DLD1 (cell line): ENCODE measurements around the gene IMMP2L.
"Not testable (repeated sequence)": the region's sequence is repeated elsewhere in the genome, so short reads cannot be mapped to it uniquely, and the experiment has no call there.

Experiments
- in situ Hi-C: cut with HindIII; loops from 2 replicates; pipeline ENCODE4 v1.10.0; 2017; ENCODE audit warnings: low sequenced_read_pairs

Gene IMMP2L

DNA sequence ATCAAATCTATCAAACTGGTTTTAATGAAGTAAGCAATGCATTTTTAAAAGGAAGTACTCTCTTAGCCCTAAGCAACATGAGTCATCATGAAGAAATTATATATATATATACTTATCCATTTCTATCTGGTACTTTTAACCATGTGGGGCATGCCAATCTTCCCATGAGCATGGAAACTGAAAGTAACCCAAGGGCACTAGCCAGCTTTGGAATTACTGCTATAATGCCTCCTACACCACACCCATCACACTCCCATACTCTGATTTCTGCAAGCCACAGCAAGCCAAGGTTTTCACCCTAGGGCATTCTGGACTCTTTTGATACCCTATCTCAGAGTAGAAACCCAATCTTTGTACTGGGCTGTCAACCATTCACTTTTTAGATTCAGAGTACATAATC, 204.6 kb downstream of the IMMP2L start:
- in situ Hi-C loops, result no loop called here

DNA sequence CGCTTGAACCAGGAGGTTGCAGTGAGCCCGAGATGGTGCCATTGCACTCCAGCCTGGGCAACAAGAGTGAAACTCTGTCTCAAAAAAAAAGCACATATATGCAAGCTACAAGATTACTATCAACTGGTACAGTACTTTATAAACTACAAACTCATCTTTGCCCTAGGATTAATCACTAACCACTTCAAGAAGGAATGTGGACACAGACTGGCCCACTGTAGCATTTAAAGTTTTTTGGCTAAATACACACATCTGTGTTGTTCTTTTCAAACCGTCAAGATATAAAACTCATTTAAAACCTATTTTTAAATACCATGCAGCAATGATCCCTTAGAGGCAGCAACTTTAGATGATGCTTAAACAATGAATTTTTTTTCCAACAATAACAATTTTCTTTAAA, 205.4 kb downstream of the IMMP2L start:
- in situ Hi-C loops, result no loop called here

DNA sequence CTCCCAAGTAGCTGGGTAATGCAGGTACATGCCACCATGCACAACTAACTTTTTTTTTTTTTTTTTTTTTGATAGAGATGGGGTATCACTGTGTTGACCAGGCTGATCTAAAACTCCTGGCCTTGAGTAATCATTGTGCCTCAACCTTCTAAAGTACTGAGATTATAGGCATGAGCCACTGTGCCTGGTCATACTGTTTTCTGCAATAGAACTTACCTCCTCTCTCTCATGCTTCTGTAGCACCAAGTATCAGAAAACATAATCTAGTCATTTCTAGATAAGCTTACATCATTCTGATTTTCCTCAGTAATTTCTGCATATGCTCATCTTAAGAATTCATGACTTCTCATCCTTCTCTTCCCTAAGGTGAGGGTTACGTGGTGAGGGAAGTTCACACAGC, 210.0 kb downstream of the IMMP2L start:
- in situ Hi-C loops, result no loop called here

DNA sequence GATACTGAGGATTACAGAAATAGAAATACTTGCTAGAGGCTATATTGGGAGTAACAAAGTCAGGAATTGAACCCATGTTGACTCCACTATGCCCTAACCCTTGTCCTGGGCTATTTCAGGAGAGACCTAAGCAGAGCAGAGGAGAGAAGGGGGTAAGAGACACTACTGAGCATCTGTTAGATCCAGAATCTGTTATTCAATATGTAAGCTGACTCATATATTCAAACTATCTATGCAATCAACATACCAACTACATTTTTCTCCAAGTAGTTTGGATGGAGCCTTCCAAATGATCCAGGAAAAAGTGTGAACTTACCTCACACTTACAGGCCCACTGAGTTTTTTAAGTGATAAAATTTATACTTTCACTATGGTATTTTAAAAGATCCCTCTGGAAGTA, 216.1 kb downstream of the IMMP2L start:
- in situ Hi-C loops, result no loop called here

GRCh38 chr7:111343017-111343416, 219.3 kb downstream of the IMMP2L start:
- in situ Hi-C loops, result no loop called here

DNA sequence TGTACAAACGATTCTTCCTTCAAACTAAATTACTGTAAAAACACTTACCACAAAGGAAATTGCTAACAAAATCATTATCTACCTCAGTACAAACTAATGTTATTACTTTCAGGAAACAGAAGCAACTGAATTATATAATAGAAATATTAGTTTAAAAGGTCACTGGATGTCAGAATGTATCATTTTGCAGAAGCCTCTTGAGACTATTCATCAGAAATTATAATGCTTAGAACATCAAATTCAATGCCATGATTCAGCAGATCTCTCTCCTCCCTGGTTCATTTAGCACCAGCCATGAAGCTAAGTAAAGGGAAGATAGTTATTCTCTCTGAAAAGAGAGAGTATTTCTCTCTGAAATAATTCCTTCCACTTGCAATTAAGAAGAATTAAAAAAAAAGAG, 223.3 kb downstream of the IMMP2L start:
- in situ Hi-C loops, result no loop called here

GRCh38 chr7:111333010-111333409, 229.3 kb downstream of the IMMP2L start:
- in situ Hi-C loops, result no loop called here

DNA sequence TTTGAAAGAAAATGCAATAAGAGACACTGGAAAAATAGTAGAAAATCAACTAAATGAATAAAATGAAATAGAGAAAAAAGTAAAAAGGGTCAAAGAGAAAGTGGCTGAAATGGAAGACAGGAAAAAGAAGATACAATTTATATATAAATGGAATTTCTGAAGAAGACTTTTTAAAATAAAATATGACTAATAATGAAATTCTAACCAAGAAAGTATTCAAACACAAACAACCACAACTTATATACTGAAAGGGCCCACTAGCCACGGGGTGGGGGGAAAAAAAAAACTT, 232.1 kb downstream of the IMMP2L start:
- in situ Hi-C loops, result no loop called here

DNA sequence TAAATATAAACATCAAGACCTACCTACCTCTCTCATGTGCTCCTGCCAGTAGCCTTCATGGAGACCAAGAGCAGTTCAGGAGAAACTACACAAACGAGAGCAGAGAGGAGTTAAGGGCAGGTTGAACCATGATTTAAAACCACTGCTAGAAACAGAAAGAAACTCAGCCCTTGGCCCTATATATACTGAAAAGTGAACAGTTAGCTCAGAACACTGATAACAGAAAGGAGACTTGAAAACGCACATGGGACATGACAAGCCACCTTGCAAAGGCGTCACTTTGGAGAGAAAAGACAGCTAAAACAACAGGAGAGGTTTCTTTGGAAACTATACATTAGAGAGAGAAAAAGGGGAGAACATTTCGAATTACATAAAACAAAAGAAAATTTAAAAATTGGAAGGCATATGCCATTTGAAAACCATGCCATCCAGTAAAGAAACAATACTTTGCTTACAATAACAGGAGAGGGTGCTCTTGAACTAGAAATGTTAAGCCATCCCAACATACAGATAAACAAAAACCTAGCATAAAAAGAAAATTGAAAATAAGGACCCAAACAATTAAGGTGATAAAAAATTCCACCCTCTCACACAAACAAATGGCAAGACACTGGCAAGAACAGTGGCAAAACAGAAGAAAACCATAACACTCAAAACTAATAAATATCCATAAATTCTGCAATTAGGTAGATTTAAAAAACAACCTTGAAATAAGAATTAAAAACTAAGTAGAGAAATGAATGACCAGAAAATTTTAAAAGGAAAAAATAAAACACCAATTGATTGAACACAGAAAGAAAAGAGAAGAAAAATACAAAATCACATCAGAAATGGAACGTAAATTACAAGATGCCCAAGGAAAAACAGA, 232.7 kb downstream of the IMMP2L start:
- in situ Hi-C loops, result no loop called here

- in situ Hi-C loops, result no loop called here
Observed at GRCh38 chr7:111328487-111328886, 233.8 kb downstream of the IMMP2L start.

DNA sequence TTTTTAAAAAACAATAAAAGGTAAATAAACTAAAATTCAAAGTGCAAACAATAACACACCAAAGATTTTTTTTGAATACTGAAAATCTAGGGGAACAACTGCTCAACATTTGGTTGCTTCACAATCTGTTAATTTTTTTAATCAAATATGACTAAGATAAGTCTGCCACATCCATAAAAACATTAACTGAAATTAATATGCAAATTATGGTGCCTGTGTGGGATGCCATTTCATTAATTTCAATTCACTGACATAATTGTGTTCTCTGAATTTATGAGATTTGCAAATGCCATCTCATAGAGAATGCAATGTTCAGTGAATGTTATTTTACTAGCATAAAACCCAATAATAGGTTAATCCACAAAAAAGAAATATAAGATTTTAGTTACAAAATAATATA, 237.5 kb downstream of the IMMP2L start:
- in situ Hi-C loops, result no loop called here

- in situ Hi-C loops, result no loop called here
Observed at GRCh38 chr7:111324228-111324627, 238.1 kb downstream of the IMMP2L start.

DNA sequence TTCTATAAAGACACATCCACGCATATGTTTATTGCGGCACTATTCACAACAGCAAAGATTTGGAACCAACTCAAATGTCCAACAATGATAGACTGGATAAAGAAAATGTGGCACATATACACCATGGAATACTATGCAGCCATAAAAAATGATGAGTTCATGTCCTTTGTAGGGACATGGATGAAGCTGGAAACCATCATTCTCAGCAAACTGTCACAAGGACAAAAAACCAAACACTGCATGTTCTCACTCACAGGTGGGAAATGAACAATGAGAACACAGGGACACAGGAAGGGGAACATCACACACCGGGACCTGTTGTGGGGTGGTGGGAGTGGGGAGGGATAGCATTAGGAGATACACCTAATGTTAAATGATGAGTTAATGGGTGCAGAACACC, 238.6 kb downstream of the IMMP2L start:
- in situ Hi-C loops, result not testable (repeated sequence)

- in situ Hi-C loops, result no loop called here
Observed at GRCh38 chr7:111320133-111320532, 242.2 kb downstream of the IMMP2L start.

DNA sequence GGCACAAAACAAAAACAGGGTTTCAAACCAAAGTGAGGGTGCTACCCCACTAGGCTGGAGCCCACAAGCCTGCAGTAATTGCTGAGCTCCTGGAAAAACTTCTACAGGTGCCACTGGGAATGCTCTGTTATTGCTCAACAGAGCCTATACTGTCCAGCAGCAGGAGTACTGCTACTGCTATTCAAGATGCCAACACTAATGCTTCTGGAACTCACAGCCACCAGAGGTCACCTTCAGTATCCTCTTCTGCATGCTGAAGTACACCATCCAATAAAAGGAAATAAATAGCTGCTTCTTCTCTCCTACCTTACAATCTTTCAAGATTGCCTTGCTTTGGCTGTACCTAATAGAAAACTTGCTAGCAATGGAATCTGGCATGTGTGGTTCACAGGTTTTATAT, 249.3 kb downstream of the IMMP2L start:
- in situ Hi-C loops, result no loop called here

- in situ Hi-C loops, result no loop called here
Observed at GRCh38 chr7:111308691-111309090, 253.6 kb downstream of the IMMP2L start.

- in situ Hi-C loops, result no loop called here
Observed at GRCh38 chr7:111301891-111302290, 260.4 kb downstream of the IMMP2L start.

DNA sequence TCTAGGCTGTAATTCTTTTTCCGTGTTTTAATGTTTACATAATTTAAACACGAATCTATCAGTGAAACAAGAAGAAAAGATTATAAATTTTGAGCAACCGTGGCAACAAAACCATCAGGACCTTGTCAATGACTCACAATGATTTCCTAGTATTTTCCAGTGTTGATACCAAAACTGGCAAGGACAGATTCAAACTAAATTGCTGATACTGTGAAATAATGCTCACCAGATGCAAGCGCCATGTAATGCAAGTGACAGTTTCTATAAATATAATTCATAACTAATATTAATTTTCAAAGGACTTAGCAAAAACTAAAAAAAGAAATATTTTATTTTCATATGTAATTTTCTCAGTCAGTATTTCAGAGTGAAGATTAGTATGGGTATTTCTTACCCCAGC, 267.8 kb downstream of the IMMP2L start:
- in situ Hi-C loops, result no loop called here

DNA sequence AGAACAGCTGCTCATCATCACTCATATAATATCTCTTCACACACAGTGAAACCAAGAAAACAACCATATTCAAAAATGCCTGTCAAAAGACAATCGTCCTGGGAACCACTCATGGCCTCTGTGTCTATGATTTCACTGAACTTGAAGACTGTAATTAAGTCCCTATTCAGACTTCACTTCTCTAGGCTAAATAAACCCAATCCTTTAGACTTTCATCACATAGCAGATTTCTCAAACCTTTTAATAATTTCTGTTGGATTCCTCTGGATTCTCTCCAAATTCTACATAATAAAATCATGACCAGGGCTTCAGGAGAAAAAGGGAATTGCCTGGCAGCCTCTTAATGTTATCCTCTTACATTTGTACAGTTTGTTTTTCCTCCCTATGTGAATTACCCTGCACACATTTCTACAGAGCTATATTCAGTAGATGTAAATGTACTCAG, 270.2 kb downstream of the IMMP2L start:
- in situ Hi-C loops, result no loop called here

DNA sequence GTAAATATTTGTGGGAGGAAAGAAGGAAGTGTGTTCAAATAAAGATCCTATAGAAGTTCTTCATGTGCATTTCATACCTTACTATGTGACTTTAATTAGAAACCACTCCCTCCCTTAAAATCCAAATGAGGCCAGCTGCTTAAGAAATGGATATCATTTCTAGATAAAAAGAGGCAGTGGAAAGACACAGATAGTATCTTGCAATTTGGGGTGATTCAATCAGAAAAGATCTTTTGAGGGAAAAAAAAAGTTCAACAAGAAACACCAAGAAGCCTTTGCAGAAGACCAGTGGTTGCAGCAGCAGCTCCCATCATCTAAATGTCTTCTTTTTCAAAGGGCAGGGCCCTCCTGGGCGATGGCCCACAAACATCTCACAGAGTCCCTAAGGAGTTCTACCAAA, 271.3 kb downstream of the IMMP2L start:
- in situ Hi-C loops, result no loop called here

DNA sequence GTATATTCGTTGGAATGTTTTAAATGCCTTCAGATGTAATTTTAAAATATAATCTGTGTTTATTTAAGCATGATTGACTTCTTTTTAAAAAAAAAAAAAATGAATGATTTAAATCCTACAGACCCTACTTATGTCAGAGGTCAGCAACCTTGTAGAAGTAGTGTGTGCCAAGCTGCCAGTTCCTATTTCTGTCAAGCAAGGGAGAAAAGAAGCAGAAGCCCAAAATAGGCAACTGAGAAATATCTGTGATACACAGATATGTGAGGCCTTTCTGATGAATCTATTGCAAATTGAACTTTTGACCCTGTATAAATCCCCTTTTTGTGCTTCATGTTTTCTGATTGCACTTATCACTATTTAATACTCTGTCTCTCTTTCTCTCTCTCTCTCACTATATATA, 271.9 kb downstream of the IMMP2L start:
- in situ Hi-C loops, result no loop called here

- in situ Hi-C loops, result not testable (repeated sequence)
Observed at GRCh38 chr7:111288441-111288840, 273.9 kb downstream of the IMMP2L start.

DNA sequence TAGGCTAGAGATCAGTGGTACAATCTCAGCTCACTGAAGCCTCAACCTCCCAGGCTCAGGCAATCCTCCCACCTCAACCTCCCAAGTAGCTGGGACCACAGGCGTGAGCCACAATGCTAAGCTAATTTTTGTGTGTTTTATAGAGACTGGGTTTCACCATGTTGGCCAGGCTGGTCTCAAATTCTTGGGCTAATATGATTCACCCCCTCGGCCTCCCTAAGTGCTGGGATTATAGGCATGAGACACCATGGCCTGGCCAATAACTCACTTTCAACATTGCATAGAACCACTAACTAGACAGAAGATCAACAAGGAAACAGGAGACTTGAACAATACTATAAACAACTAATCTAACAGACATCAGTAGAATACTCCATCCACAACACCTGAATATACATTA, 279.7 kb downstream of the IMMP2L start:
- in situ Hi-C loops, result no loop called here
